Upper lobe of left lung (tissue), 6 donors: ENCODE data around the gene DKC1. TPM values are rescaled to one million over a fixed set of nuclear protein-coding genes. Genes with fewer than 3 reads are reported as not detected.

Experiments
- ATAC-seq, 2 donors: fragments of 200-7000 bp; cut with Tn5 transposase; one replicate each; pipeline ENCODE4 v1.9.1; 2022; ENCODE audit warnings: mild to moderate bottlenecking in 2 of 2, moderate library complexity in 2 of 2; ENCODE audit not compliant: low FRiP score in 2 of 2
- DNase-seq, 2 donors: peaks; one replicate each; pipeline ENCODE4 v3.0.0-alpha.2; 2019 to 2020
- H3K27ac ChIP-seq, 4 donors: fragments of 200-600 bp; sonication (generic); one replicate each; pipeline ENCODE4 v1.5.1; 2016 to 2019
- H3K27me3 ChIP-seq, 4 donors: fragments of 200-600 bp; sonication (generic); one replicate each; pipeline ENCODE4 v1.5.1; 2017 to 2019
- H3K36me3 ChIP-seq, 4 donors: fragments of 200-600 bp; sonication (generic); one replicate each; pipeline ENCODE4 v1.5.1; 2016 to 2019
- H3K4me1 ChIP-seq, 4 donors: fragments of 200-600 bp; sonication (generic); one replicate each; pipeline ENCODE4 v1.5.1; 2018 to 2019
- H3K4me3 ChIP-seq, 4 donors: fragments of 200-600 bp; sonication (generic); one replicate each; pipeline ENCODE4 v1.5.1; 2017 to 2019; ENCODE audit warnings: mild to moderate bottlenecking in 2 of 4, moderate library complexity in 1 of 4
- H3K9me3 ChIP-seq, 4 donors: fragments of 200-600 bp; sonication (generic); one replicate each; pipeline ENCODE4 v1.5.1; 2018 to 2019
- CTCF ChIP-seq, 6 experiments: fragments of 450-650 bp in 4 of 6; fragments of 200-600 bp in 2 of 6; sonication (generic) in 2 of 6; IDR thresholded peaks; one replicate each; pipeline ENCODE4 v1.5.1; 2016 to 2019; ENCODE audit warnings: antibody characterized with exemption in 6 of 6
- EP300 ChIP-seq, 4 donors: sonication (generic); formaldehyde crosslinking; IDR thresholded peaks; one replicate each; pipeline ENCODE4 v1.5.1; 2017; ENCODE audit warnings: antibody characterized with exemption in 4 of 4, control low read depth in 2 of 4
- POLR2A ChIP-seq, 4 donors: fragments of 450-650 bp; IDR thresholded peaks; one replicate each; pipeline ENCODE4 v1.5.1; 2016 to 2017; ENCODE audit warnings: antibody characterized with exemption in 4 of 4, mild to moderate bottlenecking in 2 of 4
- POLR2AphosphoS5 ChIP-seq, 2 donors: sonication (generic); formaldehyde crosslinking; IDR thresholded peaks; one replicate each; pipeline ENCODE4 v1.5.1; 2017; ENCODE audit warnings: antibody characterized with exemption in 2 of 2
- WGBS, 2 donors: methylation state at CpG; one replicate each; pipeline ENCODE4 v1.1.5; 2017 to 2018; 5-methylcytosine and 5-hydroxymethylcytosine counted together
- total RNA-seq, 6 donors: library from RNA; depleted of rRNA in 4 of 6; stranded (reverse); fragments of >200 nt in 4 of 6; gene quantifications; one replicate each; pipeline versions ENCODE4 v1.1.0 to v1.2.1, GENCODE V29; 2016 to 2021
- donor health status: DM: no; HTN: no; CAD: no; lungs with moderate emphysema.
- donor health status: DM: no; HTN: yes; CAD: no; lungs with severe emphysema.

DKC1 gene
- total RNA-seq, 6 donors from 2014 or later = 24.1 to 52.4 (median 33.2) TPM

GRCh38 chrX:154761977-154762536 is 607 bp upstream of the DKC1 start:
- peaks cover 0 to 4% (median 0%) of the 10 kb centered on the region in 4 donors for H3K9me3 ChIP-seq
- no peak for ATAC-seq
- peak overlapping the region; percentile 20 to 80 (median 78) for H3K27ac ChIP-seq
- H3K27me3 ChIP-seq = no peaks in the 10 kb centered on the region
- H3K4me1 ChIP-seq = peaks cover 0 to 7% (median 5%) of the 10 kb centered on the region in 4 donors
- no peak for DNase-seq
- H3K36me3 ChIP-seq = peaks cover 0 to 18% (median 5%) of the 10 kb centered on the region in 4 donors
- no peak for TF ChIP-seq POLR2A (IDR thresholded peaks at IDR 0.05)
- peak overlapping the region in 3 of 4 donors; percentile 68 to 79 (median 72) for H3K4me3 ChIP-seq
- WGBS, 2 donors = 5 to 38% methylated on average over 11 of the region's 11 CpGs

GRCh38 chrX:154774622-154775021 is 12.0 kb downstream of the DKC1 start:
- Histone ChIP-seq H3K27ac (no peak overlapping the region), H3K27me3 (no peaks in the 10 kb centered on the region), H3K4me3 (no peak overlapping the region), H3K36me3 (peaks cover 5 to 74% (median 31%) of the 10 kb centered on the region in 4 donors), H3K4me1 (no peaks in the 10 kb centered on the region), H3K9me3 (no peaks in the 10 kb centered on the region)
- ATAC-seq = no peak
- TF ChIP-seq EP300 (IDR thresholded peaks at IDR 0.05) (no peak), CTCF (IDR thresholded peaks at IDR 0.05) (no peak), POLR2A (IDR thresholded peaks at IDR 0.05) (no peak), POLR2AphosphoS5 (IDR thresholded peaks at IDR 0.05) (no peak)
- no peak for DNase-seq
- 91 to 94% methylated on average over 3 to 5 of the region's 5 CpGs for WGBS, 2 donors

GRCh38 chrX:154775419-154776349 is 13.0 kb downstream of the DKC1 start:
- ATAC-seq = no peak
- DNase-seq = no peak

GRCh38 chrX:154776753-154777152 is 14.1 kb downstream of the DKC1 start:
- TF ChIP-seq CTCF (IDR thresholded peaks at IDR 0.05) = no peak
- no peak for TF ChIP-seq EP300 (IDR thresholded peaks at IDR 0.05)
- no peak for TF ChIP-seq POLR2A (IDR thresholded peaks at IDR 0.05)
- TF ChIP-seq POLR2AphosphoS5 (IDR thresholded peaks at IDR 0.05) = no peak
- peaks cover 5 to 56% (median 26%) of the 10 kb centered on the region in 4 donors for H3K36me3 ChIP-seq

More at GRCh38 chrX:154775419-154776349, 13.0 kb downstream of the DKC1 start:
- peaks cover 5 to 63% (median 27%) of the 10 kb centered on the region in 4 donors for H3K36me3 ChIP-seq
- H3K4me1 ChIP-seq = no peaks in the 10 kb centered on the region
- H3K27ac ChIP-seq = no peak overlapping the region
- 77 to 89% methylated on average over 8 to 15 of the region's 15 CpGs for WGBS, 2 donors
- H3K4me3 ChIP-seq = no peak overlapping the region
- TF ChIP-seq CTCF (IDR thresholded peaks at IDR 0.05) (no peak), POLR2AphosphoS5 (IDR thresholded peaks at IDR 0.05) (no peak), POLR2A (IDR thresholded peaks at IDR 0.05) (no peak), EP300 (IDR thresholded peaks at IDR 0.05) (no peak)
- no peaks in the 10 kb centered on the region for H3K27me3 ChIP-seq
- no peaks in the 10 kb centered on the region for H3K9me3 ChIP-seq

GRCh38 chrX:154779261-154779660 is 16.6 kb downstream of the DKC1 start:
- peaks cover 3 to 38% (median 20%) of the 10 kb centered on the region in 4 donors for H3K36me3 ChIP-seq
- no peak overlapping the region for H3K4me3 ChIP-seq
- H3K9me3 ChIP-seq = no peaks in the 10 kb centered on the region
- no peak for ATAC-seq
- WGBS, 2 donors = 60 to 83% methylated on average over 1 to 4 of the region's 4 CpGs
- H3K4me1 ChIP-seq = no peaks in the 10 kb centered on the region
- no peaks in the 10 kb centered on the region for H3K27me3 ChIP-seq
- TF ChIP-seq POLR2A (IDR thresholded peaks at IDR 0.05) (no peak), POLR2AphosphoS5 (IDR thresholded peaks at IDR 0.05) (no peak), EP300 (IDR thresholded peaks at IDR 0.05) (no peak), CTCF (IDR thresholded peaks at IDR 0.05) (no peak)
- H3K27ac ChIP-seq = no peak overlapping the region
- DNase-seq = no peak

More at GRCh38 chrX:154776753-154777152, 14.1 kb downstream of the DKC1 start:
- no peaks in the 10 kb centered on the region for H3K27me3 ChIP-seq
- DNase-seq (no peak), ATAC-seq (no peak)
- H3K4me3 ChIP-seq = no peak overlapping the region
- no peak overlapping the region for H3K27ac ChIP-seq
- H3K9me3 ChIP-seq = no peaks in the 10 kb centered on the region
- 83 to 96% methylated on average over 2 of the region's 2 CpGs for whole genome bisulfite sequencing, 2 donors
- no peaks in the 10 kb centered on the region for H3K4me1 ChIP-seq
